ENCODE data around the gene DNMT3A.

- TF ChIP-seq CTCF (IDR thresholded peaks at IDR 0.05), result no peak
- TF ChIP-seq EZH2 (IDR thresholded peaks at IDR 0.05; ENCODE audit: borderline replicate concordance, insufficient read depth, low read depth, low read length, poor library complexity, severe bottlenecking), result no peak
Observed at GRCh38 chr2:25259737-25260124, 82.0 kb downstream of the DNMT3A start.

Measured in B cell (primary cell).